GM23248 (cell line): ENCODE data around the gene MYH7. TPM values are rescaled to one million over a fixed set of nuclear protein-coding genes. Genes with fewer than 3 reads are reported as not detected.
A peak's percentile ranks its signal among the peaks of the same experiment; 100 is the strongest.

ENCODE experiments used
- DNase-seq: peaks from one replicate; pipeline ENCODE4 v3.0.0-alpha.2; 2015
- H2AFZ ChIP-seq: fragments of 200-600 bp; sonication (generic); 2 replicates; pipeline ENCODE4 v1.6.1; 2016; ENCODE audit warnings: antibody characterized with exemption
- H3F3A ChIP-seq: fragments of 200-600 bp; sonication (generic); 2 replicates; pipeline ENCODE4 v1.6.1; 2016; ENCODE audit warnings: mild to moderate bottlenecking, antibody characterized with exemption, mixed run types; ENCODE audit not compliant: insufficient read depth
- H3K27ac ChIP-seq: fragments of 200-600 bp; sonication (generic); 2 replicates; pipeline ENCODE4 v1.5.1; 2016; ENCODE audit warnings: mild to moderate bottlenecking
- H3K27me3 ChIP-seq: fragments of 200-600 bp; sonication (generic); replicated peaks from 2 replicates; pipeline ENCODE4 v1.6.1; 2016; ENCODE audit warnings: mild to moderate bottlenecking; ENCODE audit not compliant: insufficient read depth
- H3K36me3 ChIP-seq: fragments of 200-600 bp; sonication (generic); 2 replicates; pipeline ENCODE4 v1.6.1; 2016; ENCODE audit warnings: low read depth, mild to moderate bottlenecking
- H3K4me1 ChIP-seq: fragments of 200-600 bp; sonication (generic); 2 replicates; pipeline ENCODE4 v1.6.1; 2016; ENCODE audit warnings: mild to moderate bottlenecking; ENCODE audit not compliant: insufficient read depth
- H3K4me2 ChIP-seq: fragments of 200-600 bp; sonication (generic); one replicate; pipeline ENCODE4 v1.6.1; 2016; ENCODE audit warnings: mild to moderate bottlenecking; ENCODE audit not compliant: unreplicated experiment
- H3K4me3 ChIP-seq: fragments of 200-600 bp; sonication (generic); 2 replicates; pipeline ENCODE4 v1.5.1; 2016; ENCODE audit warnings: mild to moderate bottlenecking
- H3K79me2 ChIP-seq: fragments of 200-600 bp; sonication (generic); 2 replicates; pipeline ENCODE4 v1.6.1; 2016; ENCODE audit warnings: mild to moderate bottlenecking; ENCODE audit not compliant: insufficient read depth
- H3K9ac ChIP-seq: fragments of 200-600 bp; sonication (generic); 2 replicates; pipeline ENCODE4 v1.6.1; 2016; ENCODE audit warnings: mild to moderate bottlenecking
- H3K9me2 ChIP-seq: fragments of 200-600 bp; sonication (generic); 2 replicates; pipeline ENCODE4 v1.6.1; 2016; ENCODE audit warnings: mixed run types, mild to moderate bottlenecking, moderate library complexity; ENCODE audit not compliant: insufficient read depth
- H3K9me3 ChIP-seq: fragments of 200-600 bp; sonication (generic); one replicate; pipeline ENCODE4 v1.6.1; 2017; ENCODE audit warnings: low read depth
- H4K20me1 ChIP-seq: fragments of 200-600 bp; sonication (generic); 2 replicates; pipeline ENCODE4 v1.6.0; 2016; ENCODE audit not compliant: insufficient read depth
- EZH2 ChIP-seq: fragments of 200-600 bp; sonication (generic); IDR thresholded peaks from 2 replicates; pipeline ENCODE4 v1.6.1; 2018; ENCODE audit warnings: antibody characterized with exemption, mild to moderate bottlenecking; ENCODE audit not compliant: insufficient read depth, poor library complexity, severe bottlenecking
- EZH2phosphoT487 ChIP-seq: fragments of 200-600 bp; sonication (generic); IDR thresholded peaks from 2 replicates; pipeline ENCODE4 v1.6.1; 2018; ENCODE audit warnings: antibody characterized with exemption, moderate library complexity, mild to moderate bottlenecking, low read depth; ENCODE audit not compliant: insufficient read depth
- WGBS, 2 experiments: methylation state at CpG; one replicate each; pipeline ENCODE4 v1.1.6; 2015 to 2017; ENCODE audit warnings: low lambda C conversion rate in 2 of 2, low coverage in 1 of 2; ENCODE audit errors: missing lambda C conversion rate in 2 of 2; 5-methylcytosine and 5-hydroxymethylcytosine counted together
- in situ Hi-C: fragments of 300-500 bp; cut with MboI; formaldehyde crosslinking; loops from 2 replicates; pipeline ENCODE4 v1.15.0; 2020
- polyA plus RNA-seq: library from polyadenylated mRNA; unstranded; fragments of >200 nt; fragmentation: Nextera tagmentation; extraction: Ambion mirVana; gene quantifications from 2 replicates; pipeline ENCODE4 v1.2.1, GENCODE V29; 2016
- total RNA-seq: library from RNA; depleted of rRNA; stranded (reverse); fragments of >200 nt; shearing (Covaris generic); gene quantifications from 2 replicates; pipeline ENCODE4 v1.2.3, GENCODE V29; 2014

The MYH7 gene
- total and polyA plus RNA-seq, 2 experiments from 2014 or later, result not detected

GRCh38 chr14:23371865-23372264, 63.6 kb downstream of the MYH7 start:
- no peak for TF ChIP-seq EZH2phosphoT487
- TF ChIP-seq EZH2, result no peak
- Histone ChIP-seq H3F3A (peaks cover 4% of the 10 kb centered on the region; the same call in 1 of the 2 replicates), H3K79me2 (no peaks in the 10 kb centered on the region), H3K9me2 (no peaks in the 10 kb centered on the region), H3K9ac (no peak overlapping the region), H3K36me3 (no peaks in the 10 kb centered on the region), H3K27me3 (no peaks in the 10 kb centered on the region), H3K27ac (no peak overlapping the region), H3K4me2 (no peak overlapping the region), H3K9me3 (no peaks in the 10 kb centered on the region), H2AFZ (no peak overlapping the region), H3K4me1 (no peaks in the 10 kb centered on the region), H4K20me1 (no peaks in the 10 kb centered on the region), H3K4me3 (no peak overlapping the region)
- in situ Hi-C loops, result no loop called here
- DNase-seq, result no peak
- WGBS, 2 experiments, result 23 to 26% methylated on average over 1 of the region's 1 CpG

DNA sequence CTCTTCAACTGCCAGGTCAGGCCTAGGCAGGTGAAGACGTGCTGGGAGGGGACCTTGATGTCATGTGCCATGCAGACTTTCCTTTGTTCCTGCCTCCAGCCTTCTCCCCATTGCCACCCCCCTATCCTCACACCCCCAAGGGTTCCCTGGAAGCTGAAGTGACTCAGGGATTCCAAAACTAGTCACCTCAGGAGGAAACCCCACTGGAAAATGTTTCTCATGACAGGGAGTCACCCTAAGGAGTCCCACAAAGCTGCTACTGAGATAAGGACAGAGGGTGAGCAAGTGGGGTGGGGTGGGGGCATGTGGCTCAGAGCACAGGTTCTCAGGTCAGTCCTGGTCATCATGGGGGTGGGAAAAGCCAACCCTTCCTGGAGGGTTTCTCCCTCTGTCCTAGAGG, 65.2 kb downstream of the MYH7 start:
- H3K27me3 ChIP-seq, result no peaks in the 10 kb centered on the region
- no peak for TF ChIP-seq EZH2phosphoT487
- no peak for TF ChIP-seq EZH2
- H3K9me3 ChIP-seq, result no peaks in the 10 kb centered on the region
- H3K36me3 ChIP-seq, result no peaks in the 10 kb centered on the region
- no peaks in the 10 kb centered on the region for H4K20me1 ChIP-seq
- H3K27ac ChIP-seq, result no peak overlapping the region
- DNase-seq, result peak; percentile 43
- WGBS, 2 experiments, result 11 to 17% methylated on average over 1 of the region's 1 CpG
- H3K4me1 ChIP-seq, result no peaks in the 10 kb centered on the region
- in situ Hi-C loops, result no loop called here
- no peak overlapping the region for H2AFZ ChIP-seq
- H3K9ac ChIP-seq, result no peak overlapping the region
- H3K9me2 ChIP-seq, result no peaks in the 10 kb centered on the region
- no peaks in the 10 kb centered on the region for H3K79me2 ChIP-seq
- H3K4me2 ChIP-seq, result no peak overlapping the region
- H3F3A ChIP-seq, result peaks cover 5% of the 10 kb centered on the region; the same call in 1 of the 2 replicates
- no peak overlapping the region for H3K4me3 ChIP-seq

DNA sequence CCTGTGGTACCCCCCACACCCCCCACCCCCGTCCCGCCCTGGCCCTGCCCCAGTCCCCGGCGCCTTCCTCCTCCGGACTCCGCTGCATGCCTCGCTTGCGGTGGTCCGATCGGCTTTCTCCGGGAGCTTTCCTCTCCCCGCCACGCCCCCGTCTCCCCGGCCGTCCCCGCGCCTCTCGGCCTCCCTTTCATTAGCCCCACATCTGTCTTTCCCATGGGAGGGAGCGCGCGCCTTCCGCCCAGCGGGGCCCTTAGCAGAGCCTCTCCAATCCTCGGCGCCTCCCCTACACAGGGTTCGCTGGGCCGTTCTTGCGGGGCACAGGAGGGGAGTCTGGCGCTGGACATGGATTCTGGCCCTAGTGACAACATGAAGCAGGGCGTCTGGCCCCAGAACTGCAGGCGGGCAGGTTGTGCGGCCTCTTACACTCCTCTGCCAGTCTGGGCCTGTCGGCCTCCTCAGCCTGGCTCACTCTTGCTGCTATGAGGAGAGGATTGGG, 69.0 kb downstream of the MYH7 start:
- peak overlapping the region; percentile 85; the same call in 1 of the 2 replicates for H3K4me3 ChIP-seq
- H4K20me1 ChIP-seq, result no peaks in the 10 kb centered on the region
- in situ Hi-C loops, result no loop called here

GRCh38 chr14:23365732-23366425, 69.6 kb downstream of the MYH7 start:
- no peak for TF ChIP-seq EZH2phosphoT487
- no peak for TF ChIP-seq EZH2
- H3K79me2 ChIP-seq, result peaks cover 28% of the 10 kb centered on the region
- H3K9ac ChIP-seq, result peak overlapping the region; percentile 95
- in situ Hi-C loops, result no loop called here
- peaks cover 17% of the 10 kb centered on the region for H3K4me1 ChIP-seq
- H3K36me3 ChIP-seq, result no peaks in the 10 kb centered on the region
- no peaks in the 10 kb centered on the region for H3K9me2 ChIP-seq
- no peaks in the 10 kb centered on the region for H4K20me1 ChIP-seq
- peak overlapping the region; percentile 76 for H2AFZ ChIP-seq
- peak overlapping the region; percentile 96 for H3K4me2 ChIP-seq
- peak; percentile 64 for DNase-seq
- H3K27ac ChIP-seq, result peak overlapping the region; percentile 79
- H3K4me3 ChIP-seq, result peak overlapping the region; percentile 85
- H3K27me3 ChIP-seq, result no peaks in the 10 kb centered on the region
- 1 to 2% methylated on average over 27 to 48 of the region's 51 CpGs for WGBS, 2 experiments
- H3K9me3 ChIP-seq, result no peaks in the 10 kb centered on the region
- H3F3A ChIP-seq, result peaks cover 21% of the 10 kb centered on the region

More for the DNA sequence above, 69.0 kb downstream of the MYH7 start:
- H3K9me2 ChIP-seq, result no peaks in the 10 kb centered on the region
- peak overlapping the region; percentile 95 for H3K9ac ChIP-seq
- TF ChIP-seq EZH2 (no peak), EZH2phosphoT487 (no peak)
- H3K79me2 ChIP-seq, result peaks cover 25% of the 10 kb centered on the region
- peaks cover 17% of the 10 kb centered on the region for H3K4me1 ChIP-seq
- peaks cover 18% of the 10 kb centered on the region for H3F3A ChIP-seq
- no peaks in the 10 kb centered on the region for H3K36me3 ChIP-seq
- WGBS, 2 experiments, result 4 to 7% methylated on average over 15 to 34 of the region's 34 CpGs
- H2AFZ ChIP-seq, result peak overlapping the region; percentile 76
- peak overlapping the region; percentile 32 for H3K4me2 ChIP-seq
- no peaks in the 10 kb centered on the region for H3K9me3 ChIP-seq
- H3K27ac ChIP-seq, result peak overlapping the region; percentile 79
- DNase-seq, result peak; percentile 79
- H3K27me3 ChIP-seq, result no peaks in the 10 kb centered on the region
